Measurements from ENCODE around the gene PSD4. TPM values are rescaled to one million over a fixed set of nuclear protein-coding genes. Genes with fewer than 3 reads are reported as not detected.

Gene PSD4
- total and polyA plus RNA-seq, 5 donors from 2014 or later, result 18.1 to 124 (median 22.7) TPM

GRCh38 chr2:113131352-113132185 is 42.2 kb upstream of the PSD4 start:
- no peak overlapping the region for H3K27ac Mint-ChIP-seq
- Histone ChIP-seq H3K27me3 (ENCODE audit: control insufficient read depth, insufficient read depth, low read length) (no peaks in the 10 kb centered on the region), H3K36me3 (ENCODE audit: control insufficient read depth, insufficient read depth, low read length) (no peaks in the 10 kb centered on the region)

GRCh38 chr2:113132414-113133021 is 41.3 kb upstream of the PSD4 start:
- H3K36me3 ChIP-seq (ENCODE audit: control insufficient read depth, insufficient read depth, low read length), result no peaks in the 10 kb centered on the region

More at GRCh38 chr2:113131352-113132185, 42.2 kb upstream of the PSD4 start:
- H3K27ac ChIP-seq (ENCODE audit: insufficient read depth, low read length, poor library complexity, severe bottlenecking), result no peak overlapping the region
- Mint-ChIP-seq H3K27me3 (no peaks in the 10 kb centered on the region), H3K36me3 (no peaks in the 10 kb centered on the region), H3K4me3 (no peak overlapping the region), H3K4me1 (peaks cover 0 to 8% (median 3%) of the 10 kb centered on the region in 4 donors), H3K9me3 (no peaks in the 10 kb centered on the region)
- H3K4me1 ChIP-seq (ENCODE audit: control insufficient read depth, insufficient read depth, low read length, poor library complexity, severe bottlenecking), result no peaks in the 10 kb centered on the region
- DNase-seq (no peak), ATAC-seq (ENCODE audit: low read depth in 2 of 2) (no peak)
- H3K4me3 ChIP-seq (ENCODE audit: low read depth, low read length), result no peak overlapping the region
- H3K9me3 ChIP-seq (ENCODE audit: control insufficient read depth in 2 of 2, low read length in 2 of 2), result no peaks in the 10 kb centered on the region

GRCh38 chr2:113133704-113134598 is 39.8 kb upstream of the PSD4 start:
- ATAC-seq (ENCODE audit: low read depth in 2 of 2) (no peak), DNase-seq (peak in 1 of 3 donors; percentile 44)
- no peak overlapping the region for H3K27ac ChIP-seq (ENCODE audit: insufficient read depth, low read length, poor library complexity, severe bottlenecking)
- no peaks in the 10 kb centered on the region for H3K36me3 ChIP-seq (ENCODE audit: control insufficient read depth, insufficient read depth, low read length)
- H3K4me1 ChIP-seq (ENCODE audit: control insufficient read depth, insufficient read depth, low read length, poor library complexity, severe bottlenecking), result peaks cover 10% of the 10 kb centered on the region
- peaks cover 0 to 17% (median 10%) of the 10 kb centered on the region in 4 donors for H3K4me1 Mint-ChIP-seq
- no peak overlapping the region for H3K4me3 Mint-ChIP-seq
- no peak overlapping the region for H3K4me3 ChIP-seq (ENCODE audit: low read depth, low read length)
- no peaks in the 10 kb centered on the region for H3K27me3 ChIP-seq (ENCODE audit: control insufficient read depth, insufficient read depth, low read length)
- H3K9me3 ChIP-seq (ENCODE audit: control insufficient read depth in 2 of 2, low read length in 2 of 2), result no peaks in the 10 kb centered on the region
- H3K27ac Mint-ChIP-seq, result peak overlapping the region in 1 of 3 donors; percentile 41
- no peaks in the 10 kb centered on the region for H3K27me3 Mint-ChIP-seq
- no peaks in the 10 kb centered on the region for H3K9me3 Mint-ChIP-seq
- H3K36me3 Mint-ChIP-seq, result no peaks in the 10 kb centered on the region

More at GRCh38 chr2:113132414-113133021, 41.3 kb upstream of the PSD4 start:
- peaks cover 0 to 8% (median 2%) of the 10 kb centered on the region in 4 donors for H3K4me1 Mint-ChIP-seq
- Histone ChIP-seq H3K27me3 (ENCODE audit: control insufficient read depth, insufficient read depth, low read length) (no peaks in the 10 kb centered on the region), H3K9me3 (ENCODE audit: control insufficient read depth in 2 of 2, low read length in 2 of 2) (no peaks in the 10 kb centered on the region), H3K4me1 (ENCODE audit: control insufficient read depth, insufficient read depth, low read length, poor library complexity, severe bottlenecking) (no peaks in the 10 kb centered on the region), H3K4me3 (ENCODE audit: low read depth, low read length) (no peak overlapping the region), H3K27ac (ENCODE audit: insufficient read depth, low read length, poor library complexity, severe bottlenecking) (no peak overlapping the region)
- H3K9me3 Mint-ChIP-seq, result no peaks in the 10 kb centered on the region
- H3K27ac Mint-ChIP-seq, result peak overlapping the region in 1 of 3 donors; percentile 41
- H3K27me3 Mint-ChIP-seq, result no peaks in the 10 kb centered on the region
- DNase-seq, result no peak
- no peak overlapping the region for H3K4me3 Mint-ChIP-seq
- no peak for ATAC-seq (ENCODE audit: low read depth in 2 of 2)
- H3K36me3 Mint-ChIP-seq, result no peaks in the 10 kb centered on the region

- no peak overlapping the region for H3K27ac Mint-ChIP-seq
- Histone ChIP-seq H3K9me3 (ENCODE audit: control insufficient read depth in 2 of 2, low read length in 2 of 2) (no peaks in the 10 kb centered on the region), H3K27me3 (ENCODE audit: control insufficient read depth, insufficient read depth, low read length) (no peaks in the 10 kb centered on the region), H3K4me3 (ENCODE audit: low read depth, low read length) (no peak overlapping the region), H3K36me3 (ENCODE audit: control insufficient read depth, insufficient read depth, low read length) (no peaks in the 10 kb centered on the region), H3K4me1 (ENCODE audit: control insufficient read depth, insufficient read depth, low read length, poor library complexity, severe bottlenecking) (peaks cover 11% of the 10 kb centered on the region), H3K27ac (ENCODE audit: insufficient read depth, low read length, poor library complexity, severe bottlenecking) (no peak overlapping the region)
- H3K36me3 Mint-ChIP-seq, result no peaks in the 10 kb centered on the region
- no peak for ATAC-seq (ENCODE audit: low read depth in 2 of 2)
- no peaks in the 10 kb centered on the region for H3K9me3 Mint-ChIP-seq
- peaks cover 0 to 21% (median 14%) of the 10 kb centered on the region in 4 donors for H3K4me1 Mint-ChIP-seq
- H3K27me3 Mint-ChIP-seq, result no peaks in the 10 kb centered on the region
- H3K4me3 Mint-ChIP-seq, result no peak overlapping the region
- no peak for DNase-seq
Measured at GRCh38 chr2:113134717-113135116, 39.1 kb upstream of the PSD4 start.

DNA sequence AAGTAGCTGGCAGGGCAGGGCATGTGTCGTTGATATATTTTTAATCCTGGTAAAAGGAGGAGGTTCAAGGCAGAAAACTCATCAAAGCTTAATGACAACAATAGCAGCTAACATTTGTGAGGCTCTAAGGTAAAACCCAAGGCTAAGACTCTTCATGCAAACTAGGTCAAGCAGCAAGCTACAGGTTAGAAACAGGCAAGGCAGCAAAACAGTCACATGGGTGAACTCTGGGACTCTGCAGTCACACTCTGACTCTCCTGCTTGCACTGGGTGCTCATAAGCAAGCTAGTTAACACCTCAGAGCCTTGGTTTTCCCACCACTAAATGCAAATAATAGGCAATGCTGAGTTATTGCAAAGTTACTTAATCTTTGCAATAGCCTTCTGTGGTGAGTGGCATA is 38.5 kb upstream of the PSD4 start:
- Histone ChIP-seq H3K4me1 (ENCODE audit: control insufficient read depth, insufficient read depth, low read length, poor library complexity, severe bottlenecking) (peaks cover 11% of the 10 kb centered on the region), H3K9me3 (ENCODE audit: control insufficient read depth in 2 of 2, low read length in 2 of 2) (no peaks in the 10 kb centered on the region), H3K27me3 (ENCODE audit: control insufficient read depth, insufficient read depth, low read length) (no peaks in the 10 kb centered on the region), H3K27ac (ENCODE audit: insufficient read depth, low read length, poor library complexity, severe bottlenecking) (no peak overlapping the region), H3K36me3 (ENCODE audit: control insufficient read depth, insufficient read depth, low read length) (no peaks in the 10 kb centered on the region), H3K4me3 (ENCODE audit: low read depth, low read length) (no peak overlapping the region)
- Mint-ChIP-seq H3K27ac (no peak overlapping the region), H3K27me3 (no peaks in the 10 kb centered on the region), H3K36me3 (no peaks in the 10 kb centered on the region), H3K4me1 (peaks cover 0 to 21% (median 14%) of the 10 kb centered on the region in 4 donors), H3K9me3 (no peaks in the 10 kb centered on the region), H3K4me3 (no peak overlapping the region)
- no peak for ATAC-seq (ENCODE audit: low read depth in 2 of 2)
- DNase-seq, result no peak

DNA sequence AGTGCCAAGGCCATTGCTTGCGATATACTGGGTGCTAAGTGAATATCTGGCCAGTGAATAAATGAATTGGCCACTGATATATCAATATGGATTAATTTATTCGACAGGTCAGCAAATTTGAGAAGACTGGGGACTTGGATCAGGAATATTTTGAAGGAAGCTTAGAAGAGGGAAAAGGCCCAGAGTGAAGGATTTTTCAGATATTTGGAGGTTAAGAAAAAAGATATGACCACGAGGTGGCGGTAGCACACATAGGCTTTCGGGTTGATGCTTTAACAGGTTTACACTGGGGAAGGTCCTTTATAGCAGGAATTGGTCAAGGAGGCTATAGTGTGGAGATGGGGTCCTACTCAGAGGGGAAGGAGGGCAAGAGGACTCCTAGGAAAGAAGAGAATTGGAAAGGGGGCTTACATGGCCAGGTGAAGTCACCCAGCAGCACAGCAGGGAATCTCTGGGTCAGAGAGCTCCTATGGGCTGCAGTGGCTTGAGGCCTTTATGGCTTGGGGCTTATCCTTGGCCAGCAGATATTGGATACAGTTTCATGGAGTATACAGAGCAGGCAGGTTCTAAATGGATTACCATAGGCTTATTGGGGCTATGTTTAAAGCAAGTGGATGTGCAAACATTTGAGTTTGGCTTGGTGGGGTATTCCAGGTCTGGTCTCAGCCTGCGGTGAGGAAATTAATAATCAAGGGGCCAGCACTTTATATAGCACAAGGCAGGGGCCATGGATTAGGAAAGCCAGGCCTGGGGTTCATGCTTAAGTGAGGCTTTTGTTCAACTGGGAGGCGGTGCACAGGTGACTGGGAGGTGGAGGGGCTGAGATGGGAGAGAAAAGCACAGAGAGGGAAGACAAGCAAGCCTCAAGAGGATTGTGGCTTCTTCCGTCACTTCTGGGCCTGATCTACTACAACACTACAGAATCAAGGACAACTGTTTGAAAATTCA is 36.7 kb upstream of the PSD4 start:
- H3K27me3 ChIP-seq (ENCODE audit: control insufficient read depth, insufficient read depth, low read length), result no peaks in the 10 kb centered on the region
- H3K9me3 Mint-ChIP-seq, result no peaks in the 10 kb centered on the region
- no peak overlapping the region for H3K4me3 ChIP-seq (ENCODE audit: low read depth, low read length)
- H3K4me1 ChIP-seq (ENCODE audit: control insufficient read depth, insufficient read depth, low read length, poor library complexity, severe bottlenecking), result peaks cover 11% of the 10 kb centered on the region
- H3K9me3 ChIP-seq (ENCODE audit: control insufficient read depth in 2 of 2, low read length in 2 of 2), result no peaks in the 10 kb centered on the region
- H3K4me3 Mint-ChIP-seq, result no peak overlapping the region
- H3K4me1 Mint-ChIP-seq, result peaks cover 0 to 21% (median 14%) of the 10 kb centered on the region in 4 donors
- no peaks in the 10 kb centered on the region for H3K27me3 Mint-ChIP-seq
- no peak overlapping the region for H3K27ac ChIP-seq (ENCODE audit: insufficient read depth, low read length, poor library complexity, severe bottlenecking)
- no peak overlapping the region for H3K27ac Mint-ChIP-seq
- DNase-seq (peak; percentile 6 to 61 (median 46)), ATAC-seq (ENCODE audit: low read depth in 2 of 2) (no peak)
- H3K36me3 Mint-ChIP-seq, result no peaks in the 10 kb centered on the region
- H3K36me3 ChIP-seq (ENCODE audit: control insufficient read depth, insufficient read depth, low read length), result no peaks in the 10 kb centered on the region

- no peaks in the 10 kb centered on the region for H3K27me3 ChIP-seq (ENCODE audit: control insufficient read depth, insufficient read depth, low read length)
- Mint-ChIP-seq H3K4me1 (peaks cover 0 to 21% (median 14%) of the 10 kb centered on the region in 4 donors), H3K4me3 (no peak overlapping the region), H3K9me3 (no peaks in the 10 kb centered on the region), H3K27me3 (no peaks in the 10 kb centered on the region), H3K36me3 (no peaks in the 10 kb centered on the region), H3K27ac (peak overlapping the region in 1 of 3 donors; percentile 40)
- ATAC-seq (ENCODE audit: low read depth in 2 of 2), result no peak
- no peak overlapping the region for H3K4me3 ChIP-seq (ENCODE audit: low read depth, low read length)
- no peaks in the 10 kb centered on the region for H3K36me3 ChIP-seq (ENCODE audit: control insufficient read depth, insufficient read depth, low read length)
- no peak overlapping the region for H3K27ac ChIP-seq (ENCODE audit: insufficient read depth, low read length, poor library complexity, severe bottlenecking)
- peaks cover 11% of the 10 kb centered on the region for H3K4me1 ChIP-seq (ENCODE audit: control insufficient read depth, insufficient read depth, low read length, poor library complexity, severe bottlenecking)
- no peak for DNase-seq
- H3K9me3 ChIP-seq (ENCODE audit: control insufficient read depth in 2 of 2, low read length in 2 of 2), result no peaks in the 10 kb centered on the region
Measured at GRCh38 chr2:113137827-113138226, 35.9 kb upstream of the PSD4 start.
